Epithelial cell of proximal tubule (primary cell): ENCODE measurements around the gene TMPRSS13. TPM values are rescaled to one million over a fixed set of nuclear protein-coding genes. Genes with fewer than 3 reads are reported as not detected.
"Not testable (repeated sequence)": the region's sequence is repeated elsewhere in the genome, so short reads cannot be mapped to it uniquely, and the experiment has no call there.

Source experiments
- DNase-seq: peaks from one replicate; pipeline ENCODE4 v3.0.0-alpha.2; 2011; ENCODE audit warnings: low read depth
- H3K4me3 ChIP-seq: 2 replicates; pipeline ENCODE4 v1.5.1; 2011; ENCODE audit warnings: low read depth, mild to moderate bottlenecking, low read length
- total RNA-seq: library from RNA; depleted of rRNA; stranded (reverse); fragments of >200 nt; gene quantifications from 2 replicates; pipeline ENCODE4 v1.2.3, GENCODE V29; 2015
- TF ChIP-seq, protein P1 (sequence below): conservative IDR thresholded peaks from 2 replicates; pipeline ENCODE4 v1.5.1; 2012; ENCODE audit warnings: low read depth, mild to moderate bottlenecking, low read length

TMPRSS13 gene
- 0.51 and 0.63 TPM in 2 replicates for total RNA-seq

DNA sequence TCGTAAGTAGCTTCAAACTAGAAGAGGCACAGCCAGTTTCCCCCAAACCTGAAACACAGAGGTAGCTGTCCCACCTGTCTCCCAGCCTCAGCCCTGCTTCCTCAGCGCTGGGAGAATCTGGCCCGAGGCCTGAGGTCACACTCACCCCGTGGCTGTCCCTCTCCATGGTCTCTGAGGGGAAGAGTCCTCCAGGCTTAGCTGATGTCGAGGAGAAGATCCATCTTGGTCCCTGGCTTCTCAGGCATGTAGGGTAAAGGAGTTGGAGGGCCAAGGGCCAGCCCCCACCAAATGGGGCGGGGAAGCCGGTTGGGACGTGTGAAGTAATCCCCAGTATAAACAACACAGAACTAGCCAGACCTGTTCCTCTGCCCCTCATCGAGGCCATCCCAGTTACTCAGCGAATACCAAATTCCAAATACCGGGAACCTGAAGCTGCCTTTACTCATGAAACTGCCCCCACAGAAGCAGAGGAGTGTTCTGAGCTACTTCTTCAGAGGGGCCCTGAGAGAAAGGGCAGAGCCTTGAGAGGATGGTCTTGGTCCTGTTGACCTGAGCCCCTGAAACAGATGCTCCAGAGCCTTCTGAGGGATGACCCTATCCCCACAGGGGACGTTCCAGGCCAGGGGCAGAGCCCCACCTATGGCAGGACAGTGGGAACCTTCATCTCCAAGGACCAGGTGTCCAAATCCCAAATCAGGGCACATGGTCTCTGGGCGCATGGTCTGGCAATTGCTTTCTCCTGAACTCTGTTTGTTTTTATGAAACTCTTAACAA is at the start of gene TMPRSS13:
TMPRSS13 (minus strand) TSS at position 261 of the 774 bp plus-strand sequence; CDS start at position 166, 95 bp downstream.
- TF ChIP-seq, protein P1, sequence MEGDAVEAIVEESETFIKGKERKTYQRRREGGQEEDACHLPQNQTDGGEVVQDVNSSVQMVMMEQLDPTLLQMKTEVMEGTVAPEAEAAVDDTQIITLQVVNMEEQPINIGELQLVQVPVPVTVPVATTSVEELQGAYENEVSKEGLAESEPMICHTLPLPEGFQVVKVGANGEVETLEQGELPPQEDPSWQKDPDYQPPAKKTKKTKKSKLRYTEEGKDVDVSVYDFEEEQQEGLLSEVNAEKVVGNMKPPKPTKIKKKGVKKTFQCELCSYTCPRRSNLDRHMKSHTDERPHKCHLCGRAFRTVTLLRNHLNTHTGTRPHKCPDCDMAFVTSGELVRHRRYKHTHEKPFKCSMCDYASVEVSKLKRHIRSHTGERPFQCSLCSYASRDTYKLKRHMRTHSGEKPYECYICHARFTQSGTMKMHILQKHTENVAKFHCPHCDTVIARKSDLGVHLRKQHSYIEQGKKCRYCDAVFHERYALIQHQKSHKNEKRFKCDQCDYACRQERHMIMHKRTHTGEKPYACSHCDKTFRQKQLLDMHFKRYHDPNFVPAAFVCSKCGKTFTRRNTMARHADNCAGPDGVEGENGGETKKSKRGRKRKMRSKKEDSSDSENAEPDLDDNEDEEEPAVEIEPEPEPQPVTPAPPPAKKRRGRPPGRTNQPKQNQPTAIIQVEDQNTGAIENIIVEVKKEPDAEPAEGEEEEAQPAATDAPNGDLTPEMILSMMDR, result no peak
- no peak for DNase-seq
- no peak within 1 kb of the TSS for H3K4me3 ChIP-seq

DNA sequence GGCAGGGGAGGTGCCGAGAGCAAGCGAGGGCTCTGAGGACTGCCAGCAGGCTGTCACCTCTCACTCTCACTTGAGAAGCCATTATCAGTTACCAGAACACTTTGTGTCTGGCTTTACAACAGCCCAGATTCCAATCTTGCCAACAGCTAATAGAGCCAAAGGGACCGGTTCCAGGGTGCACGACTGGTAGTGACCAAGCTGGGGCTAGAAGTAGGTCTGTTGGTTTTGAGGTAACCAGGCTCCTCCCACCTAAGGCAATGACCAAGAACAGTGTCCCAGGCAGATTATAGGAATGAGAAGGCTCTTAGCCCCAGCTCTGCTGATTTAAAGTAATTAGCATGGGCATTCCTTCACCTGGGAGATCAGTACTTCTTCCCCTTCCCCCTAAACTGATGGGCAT is 49.8 kb upstream of the TMPRSS13 start:
- H3K4me3 ChIP-seq, result no peak overlapping the region
- no peak for DNase-seq
- TF ChIP-seq, protein P1, result no peak

DNA sequence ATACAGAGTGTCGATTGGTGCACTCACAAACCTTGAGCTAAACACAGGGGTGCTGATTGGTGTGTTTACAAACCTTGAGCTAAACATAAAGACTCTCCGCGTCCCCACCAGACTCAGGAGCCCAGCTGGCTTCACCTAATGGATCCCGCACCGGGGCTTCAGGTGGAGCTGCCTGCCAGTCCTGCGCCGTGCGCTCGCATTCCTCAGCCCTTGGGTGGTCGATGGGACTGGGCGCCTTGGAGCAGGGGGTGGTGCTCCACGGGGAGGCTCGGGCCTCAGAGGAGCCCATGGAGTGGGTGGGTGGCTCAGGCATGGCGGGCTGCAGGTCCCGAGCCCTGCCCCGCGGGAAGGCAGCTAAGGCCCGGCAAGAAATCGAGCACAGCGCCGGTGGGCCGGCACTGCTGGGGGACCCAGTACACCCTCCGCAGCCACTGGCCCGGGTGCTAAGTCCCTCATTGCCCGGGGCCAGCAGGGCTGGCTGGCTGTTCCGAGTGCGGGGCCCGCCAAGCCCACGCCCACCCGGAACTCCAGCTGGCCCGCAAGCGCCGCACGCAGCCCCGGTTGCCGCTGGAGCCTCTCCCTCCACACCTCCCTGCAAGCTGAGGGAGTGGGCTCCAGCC is 49.2 kb upstream of the TMPRSS13 start:
- not testable (repeated sequence) for H3K4me3 ChIP-seq, DNase-seq

DNA sequence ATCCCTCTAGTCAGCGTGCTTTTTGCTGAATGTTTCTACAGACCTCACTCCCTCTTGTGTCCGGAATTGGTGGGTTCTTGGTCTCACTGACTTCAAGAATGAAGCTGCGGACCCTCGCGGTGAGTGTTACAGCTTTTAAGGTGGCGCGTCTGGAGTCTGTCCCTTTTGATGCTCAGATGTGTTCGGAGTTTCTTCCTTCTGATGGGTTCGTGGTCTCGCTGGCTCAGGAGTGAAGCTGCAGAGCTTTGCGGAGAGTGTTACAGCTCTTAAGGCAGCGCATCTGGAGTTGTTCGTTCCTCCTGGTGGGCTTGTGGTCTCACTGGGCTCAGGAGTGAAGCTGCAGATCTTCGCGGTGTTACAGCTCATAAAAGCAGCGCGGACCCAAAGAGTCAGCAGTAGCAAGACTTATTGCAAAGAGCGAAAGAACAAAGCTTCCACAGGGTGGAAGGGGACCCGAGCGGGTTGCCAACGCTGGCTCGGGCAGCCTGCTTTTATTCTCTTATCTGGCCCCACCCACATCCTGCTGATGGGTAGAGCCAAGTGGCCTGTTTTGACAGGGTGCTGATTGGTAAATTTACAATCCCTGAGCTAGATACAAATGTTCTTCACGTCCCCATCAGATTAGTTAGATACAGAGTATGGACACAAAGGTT is 48.5 kb upstream of the TMPRSS13 start:
- not testable (repeated sequence) for DNase-seq, H3K4me3 ChIP-seq

DNA sequence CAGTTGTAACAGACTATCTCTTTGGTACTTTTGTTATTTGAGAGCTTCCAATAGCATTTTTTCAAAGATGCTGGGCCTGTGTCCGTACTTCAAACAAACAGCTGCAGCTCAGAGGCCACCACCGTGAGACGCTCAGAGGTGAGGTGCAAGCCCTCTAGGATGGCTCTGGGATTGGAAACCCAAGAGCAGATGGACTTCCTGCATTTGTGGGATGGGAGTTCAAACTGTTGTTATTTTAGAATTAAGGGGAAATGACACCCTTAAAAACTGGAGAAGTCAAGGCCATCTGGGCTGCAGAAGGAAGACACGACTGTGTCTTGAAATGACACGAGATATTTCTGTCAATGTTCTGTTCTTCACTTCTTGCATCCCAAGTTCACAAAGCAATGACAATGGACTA is 47.8 kb upstream of the TMPRSS13 start:
- TF ChIP-seq, protein P1, result no peak
- no peak for DNase-seq
- no peak overlapping the region for H3K4me3 ChIP-seq

DNA sequence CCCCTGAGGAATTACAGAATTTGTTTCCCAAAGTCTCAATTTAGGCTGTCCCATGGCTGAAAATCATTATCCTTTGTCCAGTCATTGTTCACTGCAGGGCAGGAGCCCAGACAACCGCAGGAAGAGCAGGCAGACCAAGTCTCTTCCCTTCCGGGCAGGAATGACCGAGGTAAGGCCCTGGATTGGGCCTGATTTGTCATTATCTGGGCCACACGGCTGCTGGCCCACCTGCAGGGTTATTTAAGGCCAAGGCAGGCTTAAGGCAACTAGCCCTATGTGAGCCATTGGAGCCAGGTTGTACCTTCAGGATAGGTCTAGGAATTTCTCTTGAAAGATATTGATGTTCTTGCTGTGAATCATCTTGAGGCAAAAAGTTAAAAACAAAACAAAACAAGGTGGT is 47.2 kb upstream of the TMPRSS13 start:
- H3K4me3 ChIP-seq, result no peak overlapping the region
- TF ChIP-seq, protein P1, result no peak
- no peak for DNase-seq

DNA sequence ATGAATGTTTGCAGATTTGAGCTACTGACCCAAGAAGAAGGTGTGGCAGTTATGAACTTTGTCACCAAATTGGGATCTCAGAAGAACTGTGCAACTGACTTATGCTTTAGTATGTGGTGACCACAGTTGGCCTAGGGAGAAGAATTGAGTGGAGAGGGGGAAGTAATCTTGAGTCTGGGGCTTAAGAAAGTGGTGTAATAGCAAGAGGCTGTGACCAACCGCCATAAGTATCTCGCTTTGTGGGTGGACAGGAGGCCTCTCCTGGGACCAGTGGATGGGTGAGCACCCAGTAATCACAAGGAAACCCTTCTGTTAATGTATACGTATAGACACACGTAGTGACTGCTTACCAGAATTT is 44.3 kb upstream of the TMPRSS13 start:
- no peak for DNase-seq
- TF ChIP-seq, protein P1, result no peak
- no peak overlapping the region for H3K4me3 ChIP-seq
